DMS79 (cell line): ENCODE measurements around the gene GSDME.

ENCODE experiments used
- DNase-seq: peaks from one replicate; lab custom pipeline; 2025; lab: John Stamatoyannopoulos, UW

The GSDME gene

GRCh38 chr7:24704311-24704710, 53.0 kb downstream of the GSDME start:
- DNase-seq = no peak

GRCh38 chr7:24703296-24703695, 54.0 kb downstream of the GSDME start:
- no peak for DNase-seq

GRCh38 chr7:24702755-24703154, 54.5 kb downstream of the GSDME start:
- no peak for DNase-seq

- peak; percentile 61 for DNase-seq
These were observed 55.7 kb downstream of the GSDME start for GRCh38 chr7:24701261-24702235.

- peak; percentile 77 for DNase-seq
These were observed 56.6 kb downstream of the GSDME start for GRCh38 chr7:24700521-24701260.

GRCh38 chr7:24698531-24699266, 58.6 kb downstream of the GSDME start:
- DNase-seq = no peak

GRCh38 chr7:24697416-24697815, 59.8 kb downstream of the GSDME start:
- no peak for DNase-seq

GRCh38 chr7:24692592-24692991, 64.7 kb downstream of the GSDME start:
- no peak for DNase-seq

GRCh38 chr7:24690251-24690650, 67.0 kb downstream of the GSDME start:
- no peak for DNase-seq

GRCh38 chr7:24685708-24686107, 71.6 kb downstream of the GSDME start:
- no peak for DNase-seq

GRCh38 chr7:24670782-24671181, 86.5 kb downstream of the GSDME start:
- DNase-seq = no peak

- no peak for DNase-seq
These were observed 87.2 kb downstream of the GSDME start for GRCh38 chr7:24669971-24670591.

GRCh38 chr7:24668927-24669635, 88.2 kb downstream of the GSDME start:
- DNase-seq = no peak

GRCh38 chr7:24665564-24666294, 91.5 kb downstream of the GSDME start:
- peak; percentile 3 for DNase-seq

- DNase-seq = no peak
These were observed 96.7 kb downstream of the GSDME start for GRCh38 chr7:24660546-24660945.

GRCh38 chr7:24659505-24659904, 97.8 kb downstream of the GSDME start:
- DNase-seq = no peak

- DNase-seq = no peak
These were observed 99.3 kb downstream of the GSDME start for GRCh38 chr7:24657980-24658379.

- no peak for DNase-seq
These were observed 100.7 kb downstream of the GSDME start for GRCh38 chr7:24656608-24657007.

- no peak for DNase-seq
These were observed 103.0 kb downstream of the GSDME start for GRCh38 chr7:24654305-24654704.

- peak; percentile 9 for DNase-seq
These were observed 103.8 kb downstream of the GSDME start for GRCh38 chr7:24653316-24654085.
